CD14-positive monocyte (primary cell): Measurements from ENCODE around the gene MEIS2. TPM values are rescaled to one million over a fixed set of nuclear protein-coding genes. Genes with fewer than 3 reads are reported as not detected.

Experiments
- DNase-seq, 3 donors: peaks; one replicate each; pipeline ENCODE4 v3.0.0-alpha.2; 2011 to 2022
- H2AFZ ChIP-seq: 2 replicates; pipeline ENCODE4 v1.6.0; 2012; ENCODE audit warnings: mild to moderate bottlenecking, low read depth, low read length, inconsistent platforms; ENCODE audit not compliant: insufficient read depth, poor library complexity, severe bottlenecking
- H3K27ac ChIP-seq, 2 donors: 1 replicate in 1 of 2; 2 replicates in 1 of 2; pipeline ENCODE4 v1.5.1; 2012 to 2013; ENCODE audit warnings: low read length in 2 of 2, control low read depth in 1 of 2, inconsistent platforms in 1 of 2, low read depth in 1 of 2, mild to moderate bottlenecking in 1 of 2
- H3K27me3 ChIP-seq, 2 donors: one replicate each; pipeline versions ENCODE4 v1.6.0 to v1.6.1; 2011 to 2013; ENCODE audit warnings: low read length in 2 of 2; ENCODE audit not compliant: control insufficient read depth in 2 of 2, insufficient read depth in 2 of 2
- H3K36me3 ChIP-seq, 2 donors: replicated peaks in 1 of 2; 1 replicate in 1 of 2; 2 replicates in 1 of 2; pipeline versions ENCODE4 v1.5.1 to v1.6.1; 2012 to 2013; ENCODE audit warnings: low read length in 2 of 2, control low read depth in 1 of 2, inconsistent platforms in 1 of 2, mild to moderate bottlenecking in 1 of 2; ENCODE audit not compliant: insufficient read depth in 2 of 2, control insufficient read depth in 1 of 2
- H3K4me1 ChIP-seq, 2 donors: 1 replicate in 1 of 2; 2 replicates in 1 of 2; pipeline versions ENCODE4 v1.5.1 to v1.6.1; 2012 to 2013; ENCODE audit warnings: low read length in 2 of 2, control low read depth in 1 of 2, inconsistent platforms in 1 of 2, mild to moderate bottlenecking in 1 of 2, moderate library complexity in 1 of 2; ENCODE audit not compliant: insufficient read depth in 2 of 2, control insufficient read depth in 1 of 2
- H3K4me2 ChIP-seq: replicated peaks from 2 replicates; pipeline ENCODE3; 2012; ENCODE audit warnings: low read length, moderate library complexity, mild to moderate bottlenecking; ENCODE audit not compliant: poor library complexity, severe bottlenecking; ENCODE audit errors: extremely low read depth
- H3K4me3 ChIP-seq, 3 experiments: fragments of 200-600 bp in 1 of 3; sonication (generic) in 1 of 3; replicated peaks in 1 of 3; 1 replicate in 2 of 3; 2 replicates in 1 of 3; pipeline ENCODE4 v1.5.1; 2011 to 2013; ENCODE audit warnings: low read length in 3 of 3, mild to moderate bottlenecking in 3 of 3, control low read depth in 2 of 3, low read depth in 2 of 3, inconsistent platforms in 1 of 3, moderate library complexity in 1 of 3
- H3K79me2 ChIP-seq: 2 replicates; pipeline ENCODE4 v1.6.0; 2012; ENCODE audit warnings: mild to moderate bottlenecking, control low read depth, inconsistent platforms, low read length, moderate library complexity; ENCODE audit not compliant: insufficient read depth
- H3K9ac ChIP-seq: 2 replicates; pipeline ENCODE4 v1.6.0; 2017; ENCODE audit warnings: low read length, mild to moderate bottlenecking; ENCODE audit not compliant: insufficient read depth, poor library complexity, severe bottlenecking
- H3K9me3 ChIP-seq, 2 donors: replicated peaks in 1 of 2; 1 replicate in 1 of 2; 2 replicates in 1 of 2; pipeline versions ENCODE4 v1.5.1 to v1.6.1; 2012 to 2013; ENCODE audit warnings: low read length in 2 of 2, control low read depth in 1 of 2; ENCODE audit not compliant: control insufficient read depth in 1 of 2, insufficient read depth in 1 of 2
- H4K20me1 ChIP-seq: 2 replicates; pipeline ENCODE4 v1.6.0; 2012; ENCODE audit warnings: mild to moderate bottlenecking, low read length, control low read depth, moderate library complexity; ENCODE audit not compliant: insufficient read depth
- H3K27ac Mint-ChIP-seq, 7 donors: one replicate each; pipeline ENCODE4 v1.8.0; 2020; ENCODE audit warnings: mild to moderate bottlenecking in 7 of 7, mixed read lengths in 7 of 7, moderate library complexity in 6 of 7, inconsistent platforms in 2 of 7
- H3K27me3 Mint-ChIP-seq, 3 donors: one replicate each; pipeline ENCODE4 v1.8.0; 2021 to 2022; ENCODE audit warnings: low read depth in 3 of 3, mild to moderate bottlenecking in 3 of 3, mixed read lengths in 3 of 3, moderate library complexity in 3 of 3, inconsistent platforms in 1 of 3
- H3K36me3 Mint-ChIP-seq, 2 donors: one replicate each; pipeline ENCODE4 v1.8.0; 2020; ENCODE audit warnings: mixed read lengths in 2 of 2, inconsistent platforms in 1 of 2, mild to moderate bottlenecking in 1 of 2
- H3K4me1 Mint-ChIP-seq: one replicate; pipeline ENCODE4 v1.8.0; 2020; ENCODE audit warnings: mild to moderate bottlenecking, mixed read lengths
- H3K4me3 Mint-ChIP-seq, 2 donors: one replicate each; pipeline ENCODE4 v1.8.0; 2020; ENCODE audit warnings: mild to moderate bottlenecking in 2 of 2, mixed read lengths in 2 of 2, moderate library complexity in 1 of 2
- H3K9me3 Mint-ChIP-seq, 7 donors: one replicate each; pipeline ENCODE4 v1.8.0; 2020 to 2022; ENCODE audit warnings: mixed read lengths in 7 of 7, mild to moderate bottlenecking in 6 of 7, moderate library complexity in 6 of 7, inconsistent platforms in 2 of 7
- WGBS: methylation state at CpG from one replicate; pipeline ENCODE4 v1.1.5; 2013; ENCODE audit warnings: missing lambda C conversion rate; ENCODE audit not compliant: insufficient coverage; 5-methylcytosine and 5-hydroxymethylcytosine counted together
- intact Hi-C, 2 donors: fragments of 100-400 bp; cut with micrococcal nuclease; formaldehyde crosslinking; loops; one replicate each; pipeline versions ENCODE4 v1.15.0 to v1.15.1; 2023
- polyA plus RNA-seq, 3 donors: library from polyadenylated mRNA; depleted of rRNA in 1 of 3; unstranded in 2 of 3; stranded (reverse) in 1 of 3; fragments of 300-500 nt in 2 of 3; fragments of >200 nt in 1 of 3; fragmentation: Illumina TruSeq in 2 of 3; gene quantifications; 1 replicate in 2 of 3; 2 replicates in 1 of 3; pipeline ENCODE4 v1.2.3, GENCODE V29; 2012 to 2021
- TF ChIP-seq, protein P1 (sequence below): fragments of 200-600 bp; IDR thresholded peaks from one replicate; pipeline ENCODE4 v1.8.0; 2022; ENCODE audit warnings: antibody characterized with exemption, mild to moderate bottlenecking

Gene MEIS2
- polyA plus RNA-seq, 3 donors, result not detected

- no peaks in the 10 kb centered on the region for H3K79me2 ChIP-seq
- peaks cover 0 to 8% (median 1%) of the 10 kb centered on the region in 3 donors for H3K27me3 Mint-ChIP-seq
- no peak overlapping the region for H3K4me3 ChIP-seq
- H3K9ac ChIP-seq, result no peak overlapping the region
- no peaks in the 10 kb centered on the region for H3K36me3 Mint-ChIP-seq
- H3K4me1 Mint-ChIP-seq, result no peaks in the 10 kb centered on the region
- no peak for DNase-seq
- no peak overlapping the region for H3K27ac Mint-ChIP-seq
- no peaks in the 10 kb centered on the region for H3K9me3 ChIP-seq
- peaks cover 0 to 3% (median 0%) of the 10 kb centered on the region in 7 donors for H3K9me3 Mint-ChIP-seq
- TF ChIP-seq, protein P1, sequence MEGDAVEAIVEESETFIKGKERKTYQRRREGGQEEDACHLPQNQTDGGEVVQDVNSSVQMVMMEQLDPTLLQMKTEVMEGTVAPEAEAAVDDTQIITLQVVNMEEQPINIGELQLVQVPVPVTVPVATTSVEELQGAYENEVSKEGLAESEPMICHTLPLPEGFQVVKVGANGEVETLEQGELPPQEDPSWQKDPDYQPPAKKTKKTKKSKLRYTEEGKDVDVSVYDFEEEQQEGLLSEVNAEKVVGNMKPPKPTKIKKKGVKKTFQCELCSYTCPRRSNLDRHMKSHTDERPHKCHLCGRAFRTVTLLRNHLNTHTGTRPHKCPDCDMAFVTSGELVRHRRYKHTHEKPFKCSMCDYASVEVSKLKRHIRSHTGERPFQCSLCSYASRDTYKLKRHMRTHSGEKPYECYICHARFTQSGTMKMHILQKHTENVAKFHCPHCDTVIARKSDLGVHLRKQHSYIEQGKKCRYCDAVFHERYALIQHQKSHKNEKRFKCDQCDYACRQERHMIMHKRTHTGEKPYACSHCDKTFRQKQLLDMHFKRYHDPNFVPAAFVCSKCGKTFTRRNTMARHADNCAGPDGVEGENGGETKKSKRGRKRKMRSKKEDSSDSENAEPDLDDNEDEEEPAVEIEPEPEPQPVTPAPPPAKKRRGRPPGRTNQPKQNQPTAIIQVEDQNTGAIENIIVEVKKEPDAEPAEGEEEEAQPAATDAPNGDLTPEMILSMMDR, result no peak
- H3K4me3 Mint-ChIP-seq, result no peak overlapping the region
- H3K4me1 ChIP-seq, result no peaks in the 10 kb centered on the region
- H3K27me3 ChIP-seq, result no peaks in the 10 kb centered on the region
- H2AFZ ChIP-seq, result no peak overlapping the region
- no peaks in the 10 kb centered on the region for H4K20me1 ChIP-seq
- no peak overlapping the region for H3K27ac ChIP-seq
- intact Hi-C loops, result no loop called here
- no peaks in the 10 kb centered on the region for H3K36me3 ChIP-seq
- no peak overlapping the region for H3K4me2 ChIP-seq
Measured at GRCh38 chr15:37076543-37076942, 23.8 kb downstream of the MEIS2 start.

GRCh38 chr15:37075777-37076176 is 24.6 kb downstream of the MEIS2 start:
- Histone ChIP-seq H3K4me1 (no peaks in the 10 kb centered on the region), H3K4me3 (no peak overlapping the region), H3K9ac (no peak overlapping the region), H3K27me3 (no peaks in the 10 kb centered on the region), H3K9me3 (no peaks in the 10 kb centered on the region), H2AFZ (no peak overlapping the region), H3K27ac (no peak overlapping the region), H4K20me1 (no peaks in the 10 kb centered on the region), H3K79me2 (no peaks in the 10 kb centered on the region), H3K4me2 (no peak overlapping the region), H3K36me3 (no peaks in the 10 kb centered on the region)
- Mint-ChIP-seq H3K27ac (no peak overlapping the region), H3K4me1 (no peaks in the 10 kb centered on the region), H3K36me3 (no peaks in the 10 kb centered on the region), H3K4me3 (no peak overlapping the region), H3K27me3 (peaks cover 0 to 8% (median 1%) of the 10 kb centered on the region in 3 donors), H3K9me3 (peaks cover 0 to 3% (median 0%) of the 10 kb centered on the region in 7 donors)
- intact Hi-C loops, result no loop called here
- WGBS, result 88% methylated on average over 1 of the region's 4 CpGs
- TF ChIP-seq, protein P1, result no peak
- DNase-seq, result no peak
